ENCODE results near the gene UXS1. TPM values are rescaled to one million over a fixed set of nuclear protein-coding genes. Genes with fewer than 3 reads are reported as not detected.

The UXS1 gene
- total RNA-seq, 1 experiment from 2014 or later = 49.1 TPM

GRCh38 chr2:106054880-106055655 lies 139.0 kb downstream of the UXS1 start:
- DNase-seq (ENCODE audit: low spot score) = no peak

GRCh38 chr2:106054321-106054720 lies 139.8 kb downstream of the UXS1 start:
- DNase-seq (ENCODE audit: low spot score) = peak; percentile 65

GRCh38 chr2:106053581-106053980 lies 140.5 kb downstream of the UXS1 start:
- peak; percentile 50 for DNase-seq (ENCODE audit: low spot score)

- DNase-seq (ENCODE audit: low spot score) = peak; percentile 81
Measured at GRCh38 chr2:106053116-106053515, 141.0 kb downstream of the UXS1 start.

- no peak for DNase-seq (ENCODE audit: low spot score)
Measured at GRCh38 chr2:106044859-106045258, 149.2 kb downstream of the UXS1 start.

- no peak for DNase-seq (ENCODE audit: low spot score)
Measured at GRCh38 chr2:106044021-106044420, 150.1 kb downstream of the UXS1 start.

Measured in H4 (cell line).